Measurements from ENCODE around the gene RTN4IP1.

GRCh38 chr6:106667022-106667402 is 37.7 kb upstream of the RTN4IP1 start:
- no peak for TF ChIP-seq TAF1 (IDR thresholded peaks at IDR 0.05; ENCODE audit: borderline replicate concordance, low read depth, low read length)
- no peak for TF ChIP-seq REST (IDR thresholded peaks at IDR 0.05; ENCODE audit: low read depth, low read length)
- TF ChIP-seq, protein P1, sequence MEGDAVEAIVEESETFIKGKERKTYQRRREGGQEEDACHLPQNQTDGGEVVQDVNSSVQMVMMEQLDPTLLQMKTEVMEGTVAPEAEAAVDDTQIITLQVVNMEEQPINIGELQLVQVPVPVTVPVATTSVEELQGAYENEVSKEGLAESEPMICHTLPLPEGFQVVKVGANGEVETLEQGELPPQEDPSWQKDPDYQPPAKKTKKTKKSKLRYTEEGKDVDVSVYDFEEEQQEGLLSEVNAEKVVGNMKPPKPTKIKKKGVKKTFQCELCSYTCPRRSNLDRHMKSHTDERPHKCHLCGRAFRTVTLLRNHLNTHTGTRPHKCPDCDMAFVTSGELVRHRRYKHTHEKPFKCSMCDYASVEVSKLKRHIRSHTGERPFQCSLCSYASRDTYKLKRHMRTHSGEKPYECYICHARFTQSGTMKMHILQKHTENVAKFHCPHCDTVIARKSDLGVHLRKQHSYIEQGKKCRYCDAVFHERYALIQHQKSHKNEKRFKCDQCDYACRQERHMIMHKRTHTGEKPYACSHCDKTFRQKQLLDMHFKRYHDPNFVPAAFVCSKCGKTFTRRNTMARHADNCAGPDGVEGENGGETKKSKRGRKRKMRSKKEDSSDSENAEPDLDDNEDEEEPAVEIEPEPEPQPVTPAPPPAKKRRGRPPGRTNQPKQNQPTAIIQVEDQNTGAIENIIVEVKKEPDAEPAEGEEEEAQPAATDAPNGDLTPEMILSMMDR (IDR thresholded peaks at IDR 0.05), result no peak
- TF ChIP-seq PBX3 (IDR thresholded peaks at IDR 0.05), result no peak
- TF ChIP-seq JUND (IDR thresholded peaks at IDR 0.05), result no peak

Measured in SK-N-SH (cell line).